NCI-H524 treated with DMSO at 0.1 percent for 48 hours (cell line): ENCODE measurements around the gene IPO4.
"Not testable (repeated sequence)": the region's sequence is repeated elsewhere in the genome, so short reads cannot be mapped to it uniquely, and the experiment has no call there.

ENCODE experiments used
- DNase-seq: peaks from one replicate; lab custom pipeline; 2025; lab: John Stamatoyannopoulos, UW

Gene IPO4

DNA sequence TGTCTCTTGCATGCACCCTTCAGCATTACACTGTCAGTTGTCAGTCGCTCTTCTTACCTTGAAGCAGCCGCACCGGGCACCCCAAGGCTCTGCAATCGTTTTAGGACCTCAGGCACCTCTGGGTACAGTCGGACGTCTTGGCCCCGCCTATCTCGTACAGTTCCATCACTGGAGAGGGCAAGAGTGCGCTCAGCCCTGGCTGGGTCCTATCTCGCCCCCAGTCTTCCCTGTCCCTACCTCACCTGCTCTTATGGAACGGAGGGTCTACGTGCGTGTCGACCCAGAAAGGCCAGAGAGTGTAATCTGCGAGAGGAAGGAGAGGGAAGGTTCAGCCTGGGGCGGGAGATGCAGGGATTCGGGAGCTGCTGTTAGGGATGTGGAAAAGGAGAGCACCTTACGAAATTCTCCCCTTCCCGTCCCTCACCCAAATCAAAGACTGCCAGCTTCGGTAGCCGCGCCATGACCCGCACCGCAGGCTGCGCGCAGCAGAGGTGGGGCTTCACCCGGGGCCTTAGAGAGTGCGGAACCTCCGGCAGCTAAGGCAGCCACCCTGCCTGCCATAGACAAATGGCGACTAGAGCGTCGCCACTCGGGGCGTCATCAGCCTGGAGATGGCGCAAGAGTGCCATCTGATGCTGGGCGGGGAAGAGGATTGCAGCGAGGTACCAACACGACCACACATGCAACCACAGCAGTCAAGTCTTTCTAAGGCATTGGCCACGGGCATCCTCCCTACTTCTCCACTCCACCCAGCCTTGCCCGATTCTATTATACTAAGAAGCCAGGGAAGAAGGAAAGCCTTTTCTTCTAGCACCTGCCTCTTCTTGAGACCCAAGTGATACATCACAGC is 27.1 kb upstream of the IPO4 start, which contains the start of gene MDP1:
Gene MDP1, minus strand, starts transcription at position 572 of the 850 bp plus-strand sequence. Its CDS starts 111 bp downstream, at position 461.
- peak; percentile 79 for DNase-seq

DNA sequence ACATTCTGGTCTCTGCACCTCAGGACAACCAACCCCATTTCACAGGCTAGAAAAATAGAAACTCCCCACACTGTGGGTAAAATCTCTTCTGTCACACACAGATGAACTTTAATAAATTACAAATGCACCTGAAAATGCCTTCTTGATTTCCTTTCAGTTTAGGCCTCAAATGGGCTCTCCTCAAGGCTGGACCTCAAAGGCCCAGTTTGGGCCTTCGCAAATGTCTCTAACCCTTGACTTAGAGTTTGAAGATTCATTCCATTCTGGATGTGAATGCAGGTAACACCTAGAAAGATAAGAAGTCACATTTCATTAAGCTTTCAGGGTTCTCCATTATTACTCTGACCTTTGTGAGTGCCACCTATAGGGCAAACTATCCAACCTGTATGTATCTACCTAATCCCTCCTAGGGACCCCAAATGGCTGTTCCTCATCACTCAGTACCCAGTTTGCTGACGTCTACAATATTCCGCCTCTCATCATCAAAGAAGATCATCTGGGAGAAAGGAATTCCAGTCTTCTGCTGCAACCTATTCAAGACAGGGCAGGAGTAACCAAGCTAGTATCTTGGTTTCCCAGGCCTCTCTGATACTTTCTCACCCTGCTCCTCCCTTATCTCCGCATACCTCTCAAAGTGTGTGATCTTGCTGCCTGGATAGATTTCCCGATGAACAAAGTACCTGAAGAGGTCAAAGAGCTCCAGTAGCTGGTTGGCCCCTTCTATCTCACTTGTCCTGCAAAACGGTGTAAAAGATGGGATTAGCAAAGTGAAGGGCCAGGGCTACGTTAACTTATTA is 25.4 kb upstream of the IPO4 start:
- DNase-seq: no peak

DNA sequence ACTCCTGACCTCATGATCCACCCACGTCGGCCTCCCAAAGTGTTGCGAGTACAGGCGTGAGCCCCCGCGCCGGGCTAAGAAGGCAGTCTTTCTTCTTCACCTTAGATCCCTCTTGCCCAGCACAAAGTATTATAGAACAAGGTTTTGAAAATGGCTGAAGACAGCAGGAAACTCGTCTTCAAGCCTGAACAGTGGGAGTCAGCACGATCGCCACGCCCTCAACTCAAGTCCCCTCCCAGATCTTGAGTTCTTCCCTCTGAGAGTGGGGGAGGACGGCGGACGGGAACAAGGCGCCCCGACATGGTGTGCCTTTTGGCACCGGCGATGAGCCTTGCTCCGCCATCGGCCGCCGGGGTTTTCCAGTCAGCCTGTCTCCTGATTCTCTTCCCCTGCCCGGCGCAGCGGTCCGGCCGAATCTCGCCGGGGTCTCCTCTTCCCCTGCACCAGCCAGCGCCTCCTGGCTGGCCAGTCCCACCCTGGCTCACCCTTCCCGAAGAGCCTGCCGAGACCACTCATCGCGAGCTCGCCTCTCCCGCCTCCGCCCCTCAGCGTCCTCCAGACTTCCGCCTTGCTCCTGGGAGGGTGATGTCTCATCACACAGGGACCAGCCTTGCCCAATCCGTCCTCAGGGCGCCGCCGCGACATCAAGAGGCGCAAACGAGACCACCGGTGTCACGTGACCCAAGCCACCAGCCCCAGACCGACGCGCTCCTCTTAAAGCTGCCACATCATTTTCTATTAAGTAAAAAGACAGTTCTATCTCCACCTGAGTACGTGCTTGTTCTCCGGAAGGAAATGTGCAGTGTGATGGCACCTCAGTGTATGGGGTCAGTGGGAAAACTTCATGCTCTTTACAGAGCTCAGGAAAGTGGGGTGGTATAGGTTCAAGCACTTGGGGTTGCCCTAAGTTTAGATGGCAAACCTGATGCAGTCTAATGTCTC is 24.6 kb upstream of the IPO4 start, which contains the start of gene CHMP4A:
Gene CHMP4A, minus strand, starts transcription at position 565 of the 942 bp plus-strand sequence. Its CDS starts 49 bp downstream, at position 516.
- DNase-seq: peak; percentile 86

DNA sequence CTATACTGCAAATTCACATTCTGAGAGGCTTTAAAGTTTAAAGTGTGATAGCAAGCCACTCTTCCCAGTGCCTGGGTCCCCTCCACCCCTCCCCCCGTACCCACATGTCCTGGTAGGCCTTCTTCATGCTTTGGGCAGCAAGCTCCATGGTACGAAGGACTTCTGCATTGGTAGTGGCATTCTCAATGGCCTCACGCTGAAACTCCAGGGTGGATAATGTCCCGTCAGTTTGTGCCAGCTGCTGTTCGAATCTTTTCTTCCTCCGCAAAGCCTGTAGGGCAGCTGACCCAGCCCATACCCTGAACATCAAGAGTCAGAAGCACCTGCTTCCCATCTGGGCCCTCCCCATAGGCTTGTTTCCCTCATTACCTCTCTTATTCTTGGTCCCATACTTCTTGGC is 22.7 kb upstream of the IPO4 start:
- no peak for DNase-seq

DNA sequence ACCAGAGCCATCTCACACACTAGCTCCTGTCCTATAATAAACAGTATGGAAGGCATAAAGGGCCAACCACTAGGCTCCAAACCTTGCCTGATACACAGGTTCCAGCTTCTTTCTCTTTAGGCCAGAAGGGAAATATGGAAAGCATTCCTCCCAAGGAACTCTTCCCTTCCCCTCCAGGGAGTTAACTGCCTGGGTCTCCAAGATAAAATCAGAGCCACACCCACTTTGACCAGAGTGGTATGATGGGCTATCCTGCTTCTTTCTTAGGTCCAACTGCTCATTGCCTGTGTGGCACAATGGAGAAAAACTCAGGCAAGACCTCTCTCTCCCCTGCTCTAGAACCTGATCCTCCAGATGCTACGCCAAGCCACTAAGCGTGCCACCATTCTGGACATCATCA is 19.0 kb upstream of the IPO4 start:
- no peak for DNase-seq

DNA sequence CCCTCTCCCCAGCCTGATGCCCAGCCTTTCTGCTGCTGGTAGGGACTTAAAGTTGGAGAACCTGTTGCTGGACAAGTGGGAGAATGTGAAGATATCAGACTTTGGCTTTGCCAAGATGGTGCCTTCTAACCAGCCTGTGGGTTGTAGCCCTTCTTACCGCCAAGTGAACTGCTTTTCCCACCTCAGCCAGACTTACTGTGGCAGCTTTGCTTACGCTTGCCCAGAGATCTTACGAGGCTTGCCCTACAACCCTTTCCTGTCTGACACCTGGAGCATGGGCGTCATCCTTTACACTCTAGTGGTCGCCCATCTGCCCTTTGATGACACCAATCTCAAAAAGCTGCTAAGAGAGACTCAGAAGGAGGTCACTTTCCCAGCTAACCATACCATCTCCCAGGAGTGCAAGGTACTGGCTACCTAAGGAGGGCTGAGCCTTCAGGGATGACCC is 18.5 kb upstream of the IPO4 start:
- DNase-seq: no peak

DNA sequence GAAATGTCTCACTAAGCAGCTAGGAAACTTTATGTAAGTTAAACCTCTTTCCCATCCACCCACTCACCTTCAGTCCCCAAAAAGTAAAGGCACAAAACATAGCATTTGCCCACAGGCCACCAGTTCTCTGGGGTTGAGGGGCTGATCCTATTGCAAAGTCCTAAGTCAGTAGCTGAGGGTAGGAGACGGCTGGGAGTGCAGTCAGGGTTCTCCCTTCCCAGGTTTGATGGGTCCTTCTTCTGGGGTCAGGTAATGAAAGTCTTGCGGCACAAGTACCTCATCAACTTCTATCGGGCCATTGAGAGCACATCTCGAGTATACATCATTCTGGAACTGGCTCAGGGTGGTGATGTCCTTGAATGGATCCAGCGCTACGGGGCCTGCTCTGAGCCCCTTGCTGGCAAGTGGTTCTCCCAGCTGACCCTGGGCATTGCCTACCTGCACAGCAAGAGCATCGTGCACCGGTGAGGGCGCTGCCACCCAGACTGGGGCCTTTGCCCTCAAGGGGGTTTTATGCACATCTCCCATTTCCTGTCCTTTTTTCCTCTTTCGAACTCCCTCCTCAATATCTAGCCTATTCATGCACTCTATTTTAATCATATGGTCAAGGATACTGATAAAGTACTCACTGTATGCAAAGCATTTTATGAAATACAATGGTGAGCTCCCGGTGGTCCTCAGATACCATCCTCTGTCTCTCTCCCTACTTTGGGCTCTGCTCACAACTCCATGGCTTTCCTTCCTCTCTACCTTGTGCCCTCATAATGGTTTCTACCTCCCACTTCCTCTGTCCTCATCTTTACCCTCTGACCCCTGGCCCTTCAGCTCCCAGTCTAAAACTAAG is 17.9 kb upstream of the IPO4 start:
- DNase-seq: no peak

DNA sequence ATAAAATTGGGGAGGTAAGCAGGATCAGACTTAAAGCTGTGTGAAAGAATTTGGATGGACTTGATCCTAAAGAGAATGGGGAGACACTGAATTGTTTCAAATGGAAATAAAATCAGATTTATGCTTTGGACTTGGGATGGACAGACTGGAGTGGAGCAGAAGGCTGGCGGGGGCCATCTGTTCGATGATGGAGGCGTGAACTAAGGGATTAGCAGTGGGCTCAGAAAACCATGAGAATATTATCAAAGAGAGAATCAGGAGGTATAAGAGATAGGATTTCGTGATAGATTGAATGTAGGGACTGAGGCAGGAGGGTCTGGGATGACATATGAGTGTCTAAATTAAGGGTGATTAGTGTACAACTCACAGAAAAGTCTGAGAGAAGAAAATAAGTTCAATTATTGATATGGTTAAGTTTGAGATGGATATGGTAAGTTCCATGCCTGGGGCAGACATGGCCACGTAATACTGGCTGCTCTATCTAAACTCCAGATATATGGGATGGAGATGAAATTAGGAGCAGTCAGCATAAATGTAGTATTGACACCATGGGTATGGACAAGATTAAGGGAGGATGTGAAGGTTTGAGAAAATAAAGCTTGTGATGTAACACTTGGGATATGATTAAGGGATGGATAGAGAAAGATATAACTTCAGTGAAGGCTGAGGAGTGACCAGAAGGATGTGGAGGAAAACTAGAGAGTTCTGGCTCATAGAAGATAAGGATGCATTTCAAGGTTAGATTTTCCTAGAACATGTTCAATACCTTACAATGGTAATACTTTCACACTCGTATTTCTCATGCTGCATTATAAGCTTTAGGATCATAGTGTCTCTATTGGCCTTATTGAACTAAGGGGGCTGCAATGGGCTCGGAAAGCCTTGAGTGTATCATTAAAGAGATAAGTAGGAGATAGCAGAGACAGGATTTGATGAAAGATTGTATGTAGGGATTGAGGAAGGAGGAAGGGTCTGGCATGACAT is 15.8 kb upstream of the IPO4 start:
- DNase-seq: peak; percentile 67

DNA sequence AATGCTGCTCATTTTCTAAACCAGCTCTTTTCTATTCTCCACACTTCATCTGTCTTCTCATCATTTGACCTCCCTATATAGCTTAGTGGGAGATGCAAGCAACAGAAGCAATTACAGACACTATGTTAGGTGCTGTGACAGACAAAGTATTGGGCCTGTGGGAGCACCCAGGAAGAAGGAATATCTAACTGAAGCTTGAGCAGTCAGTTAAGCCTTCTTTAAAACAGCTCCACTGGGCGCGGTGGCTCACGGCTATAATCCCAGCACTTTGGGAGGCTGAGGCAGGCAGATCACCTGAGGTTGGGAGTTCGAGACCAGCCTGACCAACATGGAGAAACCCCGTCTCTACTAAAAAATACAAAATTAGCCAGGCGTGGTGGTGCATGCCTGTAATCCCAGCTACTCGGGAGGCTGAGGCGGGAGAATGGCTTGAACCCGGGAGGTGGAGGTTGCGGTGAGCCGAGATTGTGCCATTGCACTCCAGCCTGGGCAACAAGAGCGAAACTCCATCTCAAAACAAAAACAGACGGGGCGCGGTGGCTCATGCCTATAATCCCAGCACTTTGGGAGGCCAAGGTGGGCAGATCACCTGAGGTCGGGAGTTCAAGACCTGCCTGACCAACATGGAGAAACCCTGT is 14.8 kb upstream of the IPO4 start:
- not testable (repeated sequence) for DNase-seq

DNA sequence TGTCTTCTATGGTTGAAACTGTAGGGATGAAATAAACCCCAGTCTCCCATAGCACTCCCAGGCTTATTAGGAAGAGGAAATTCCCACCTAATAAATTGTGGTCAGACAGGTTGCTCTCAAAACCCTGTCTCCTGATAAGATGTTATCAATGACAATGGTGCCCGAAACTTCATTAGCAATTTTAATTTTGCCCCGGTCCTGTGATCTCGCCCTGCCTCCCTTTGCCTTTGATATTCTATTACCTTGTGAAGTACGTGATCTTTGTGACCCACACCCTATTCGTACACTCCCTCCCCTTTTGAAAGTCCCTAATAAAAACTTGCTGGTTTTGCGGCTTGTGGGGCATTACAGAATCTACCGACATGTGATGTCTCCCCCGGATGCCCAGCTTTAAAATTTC is 13.9 kb upstream of the IPO4 start:
- DNase-seq: not testable (repeated sequence)

DNA sequence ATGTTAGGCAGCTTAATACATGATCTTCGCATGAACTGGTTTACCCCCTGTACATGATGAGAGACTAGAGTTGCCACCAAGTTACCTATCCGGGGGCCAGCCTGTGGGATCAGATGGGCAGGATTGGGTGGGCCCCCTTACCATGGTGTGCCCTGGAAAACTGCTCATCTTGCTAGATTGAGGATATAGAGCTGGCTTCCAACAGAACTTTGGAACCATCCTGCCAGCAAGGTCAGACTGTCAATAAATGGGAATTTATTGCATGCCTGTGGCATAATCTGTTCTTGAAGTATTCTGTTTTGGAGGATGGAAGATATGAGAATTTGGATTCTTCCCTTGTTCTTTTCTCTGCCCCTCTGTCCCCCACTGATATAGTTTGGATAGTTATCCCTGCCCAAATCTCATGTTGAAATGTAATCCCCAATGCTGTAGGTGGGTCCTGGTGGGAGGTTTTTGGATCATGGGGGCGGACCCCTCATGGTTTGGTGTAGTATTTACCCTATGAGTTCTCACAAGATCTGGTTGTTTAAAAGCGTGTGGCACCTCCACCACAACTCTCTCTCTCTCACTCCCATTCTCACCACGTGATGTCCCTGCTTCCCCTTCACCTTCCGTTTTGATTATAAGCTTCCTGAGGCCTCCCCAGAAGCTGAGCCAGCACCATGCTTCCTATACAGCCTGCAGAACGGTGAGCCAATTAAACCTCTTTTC is 10.4 kb upstream of the IPO4 start:
- DNase-seq: no peak

DNA sequence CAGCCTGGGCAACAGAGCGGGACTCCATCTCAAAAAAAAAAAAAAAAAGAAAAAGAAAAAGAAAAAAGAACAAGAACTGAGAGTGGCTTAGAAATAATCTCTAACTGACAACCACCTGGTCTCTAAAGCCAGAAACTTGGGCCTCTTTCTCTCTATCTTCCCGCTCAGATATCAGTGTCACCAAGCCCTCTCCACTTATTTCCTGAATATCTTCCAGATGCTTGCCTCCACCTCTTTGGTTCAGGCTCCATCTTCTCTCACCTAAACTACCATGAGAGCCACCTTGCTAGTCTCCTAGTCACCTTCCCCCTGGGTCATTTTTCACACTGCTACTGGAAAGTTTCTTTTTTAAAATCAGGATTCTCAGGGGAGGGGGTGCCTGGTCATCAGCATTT is 8.4 kb upstream of the IPO4 start:
- no peak for DNase-seq

DNA sequence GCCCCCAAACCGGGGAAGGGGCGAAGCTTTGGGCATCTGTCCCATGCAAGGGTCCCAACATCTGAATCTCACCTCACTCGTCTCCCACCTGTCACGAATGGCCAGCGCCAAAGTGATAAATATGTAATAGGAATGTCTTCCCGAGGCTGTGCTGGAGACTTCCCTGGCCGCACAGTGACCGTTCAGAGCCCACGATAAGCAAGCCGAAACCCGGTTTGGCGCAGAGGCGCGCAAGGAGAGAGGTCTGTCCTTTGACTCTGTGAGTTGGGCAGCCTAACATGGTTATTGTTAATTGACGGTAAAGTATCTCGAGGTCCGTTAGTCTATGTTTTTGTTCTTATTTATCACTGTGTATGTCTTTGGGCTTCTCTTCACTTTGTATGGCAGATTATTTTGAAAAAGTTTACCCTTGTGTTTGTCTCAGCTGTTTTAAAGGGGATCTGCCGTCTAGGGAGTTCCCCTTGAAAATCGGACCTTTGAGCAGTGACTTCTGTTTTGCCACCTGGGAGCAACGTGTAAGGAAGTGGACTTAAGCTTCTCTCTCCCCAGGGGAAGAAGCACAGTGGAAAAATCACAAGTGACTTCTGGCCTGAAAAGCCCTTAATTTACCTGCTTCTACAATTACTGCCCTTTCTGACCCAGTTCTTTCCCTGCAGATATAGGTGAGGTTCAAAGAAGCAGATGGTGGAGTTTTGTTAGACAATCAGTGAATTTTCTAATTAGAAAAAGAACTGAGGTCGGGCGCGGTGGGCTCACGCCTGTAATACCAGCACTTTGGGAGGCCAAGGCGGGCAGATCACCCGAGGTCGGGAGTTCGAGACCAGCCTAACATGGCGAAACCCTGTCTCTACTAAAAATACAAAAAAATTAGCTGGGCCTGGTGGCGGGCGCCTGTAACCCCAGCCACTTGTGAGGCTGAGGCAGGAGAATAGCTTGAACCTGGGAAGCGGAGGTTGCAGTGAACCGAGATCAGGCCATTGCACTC is 7.7 kb upstream of the IPO4 start:
- no peak for DNase-seq

DNA sequence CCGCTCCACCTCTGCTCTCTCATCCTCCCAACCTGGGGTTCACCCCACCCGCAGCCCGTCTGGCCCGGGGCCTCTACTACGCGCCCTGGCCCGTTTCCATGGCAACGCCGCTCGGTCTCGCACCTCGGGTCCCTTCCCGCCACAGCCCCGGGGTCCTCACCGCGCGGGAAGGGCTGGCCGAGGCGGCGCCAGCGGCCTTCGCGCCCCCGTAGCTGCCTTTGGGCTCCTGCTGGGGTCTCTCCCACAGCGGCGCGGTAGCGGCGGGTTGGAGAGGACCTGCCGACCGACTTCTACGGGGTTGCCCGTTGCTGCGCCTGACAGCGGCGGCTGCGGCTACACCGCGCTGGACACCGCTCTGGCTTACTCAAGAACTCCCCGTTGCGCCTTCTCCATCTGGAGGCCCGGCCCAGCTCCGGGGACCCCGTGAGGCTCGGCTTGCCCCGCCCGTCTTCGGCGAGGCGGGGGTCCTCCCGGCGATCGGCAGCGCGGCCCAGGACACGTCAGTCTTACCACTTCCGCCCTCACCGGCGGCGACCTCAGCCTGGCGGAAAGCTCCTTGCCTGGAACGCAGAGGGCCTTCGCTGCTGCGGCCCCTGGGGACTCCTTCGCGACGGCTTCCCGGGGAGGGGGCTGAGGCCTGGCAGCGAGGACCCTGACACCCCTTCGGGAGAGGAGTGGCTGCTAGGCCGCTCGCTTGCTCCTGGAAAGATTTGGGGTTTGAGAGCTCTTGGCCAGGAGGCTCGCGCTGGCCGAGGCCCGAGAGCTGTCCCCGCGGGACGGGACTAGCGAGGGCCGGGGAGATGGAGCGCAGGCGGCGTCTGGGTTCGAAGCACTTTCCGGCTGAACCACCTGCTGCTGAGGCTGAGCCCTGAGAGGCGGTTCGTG is 6.8 kb upstream of the IPO4 start, which contains the start of gene TM9SF1:
Gene TM9SF1, minus strand, starts transcription at position 256 of the 885 bp plus-strand sequence. CDS start 422 bp downstream, outside the sequence.
- DNase-seq: no peak

DNA sequence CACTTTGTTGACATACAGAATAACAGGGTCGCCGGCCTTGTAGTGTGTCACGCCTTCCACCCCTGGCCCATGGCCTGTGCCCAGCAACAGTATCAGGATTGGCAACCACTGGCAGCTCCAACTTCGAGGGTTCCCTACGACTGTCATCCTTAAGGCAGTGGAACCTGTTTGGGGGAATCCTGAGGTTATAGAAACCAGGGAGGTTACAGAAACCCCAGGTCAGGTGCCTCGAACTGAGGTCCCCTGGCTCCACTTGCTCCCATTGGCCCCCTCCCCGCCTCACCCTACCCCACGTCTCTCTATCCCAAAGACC is 6.2 kb upstream of the IPO4 start:
- DNase-seq: no peak

DNA sequence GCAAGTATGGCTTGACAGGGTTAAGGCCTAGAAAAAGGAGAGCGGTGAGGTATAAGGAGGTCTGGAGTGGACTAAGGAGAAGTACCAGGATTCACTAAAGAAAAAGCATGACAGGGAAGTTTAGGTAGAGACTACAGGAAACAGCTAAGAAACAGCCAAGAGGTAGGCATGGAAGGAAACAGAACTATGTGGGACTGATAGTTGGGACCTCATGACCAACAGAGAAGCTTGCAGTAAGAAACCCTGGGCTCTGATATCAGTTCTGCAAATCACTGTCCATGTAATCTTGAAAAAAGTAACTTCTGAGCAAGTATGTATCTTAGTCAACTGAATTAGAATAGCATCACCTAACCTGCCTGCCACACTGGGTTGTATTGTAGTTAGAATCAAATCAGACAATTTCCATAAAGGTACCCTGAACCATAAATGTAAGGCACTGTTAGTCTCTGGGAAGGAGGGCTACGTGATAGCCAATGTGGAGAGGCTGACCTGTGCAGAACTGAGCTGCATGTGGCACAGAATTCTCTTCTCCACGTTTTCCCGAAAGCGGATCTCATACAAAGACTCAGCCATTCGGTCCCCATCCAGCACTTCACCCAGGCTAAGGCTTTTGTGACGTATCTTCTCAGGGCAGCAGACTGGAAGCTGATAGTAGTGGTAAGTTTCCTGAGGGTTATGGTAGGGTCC is 5.7 kb upstream of the IPO4 start:
- no peak for DNase-seq
